Measurements from ENCODE around the gene FAM3D.

Gene FAM3D

DNA sequence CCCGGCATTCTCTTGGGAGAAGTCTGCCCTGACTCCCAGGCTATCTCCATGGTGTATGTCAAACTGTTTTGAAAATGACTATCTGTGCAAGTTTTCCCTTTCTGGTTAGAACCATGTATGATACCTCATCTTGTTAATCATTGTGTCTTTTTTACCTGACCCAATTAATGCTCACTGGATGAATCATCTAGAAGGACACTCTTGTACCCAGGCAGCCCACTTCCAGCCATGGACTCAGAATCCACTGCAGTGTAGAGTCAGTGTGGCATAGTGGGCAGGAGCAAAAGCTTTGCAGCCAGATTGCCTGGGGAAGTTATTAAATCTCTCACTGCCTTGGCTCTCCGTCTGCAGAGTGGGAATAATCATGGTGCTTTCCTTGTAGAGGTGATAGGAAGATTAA is 1.2 kb downstream of the FAM3D start:
- H3K27me3 ChIP-seq (ENCODE audit: control insufficient read depth, insufficient read depth, low read length) = no peaks in the 10 kb centered on the region
- no peak overlapping the region for H3K27ac ChIP-seq (ENCODE audit: low read length)
- H3K4me1 ChIP-seq (ENCODE audit: control insufficient read depth, low read depth, low read length) = no peaks in the 10 kb centered on the region
- H3K36me3 ChIP-seq (ENCODE audit: control insufficient read depth, low read depth, low read length) = no peaks in the 10 kb centered on the region
- no peak overlapping the region for H3K9ac ChIP-seq (ENCODE audit: low read length)
- H3K9me3 ChIP-seq (ENCODE audit: control insufficient read depth, low read depth, low read length) = no peaks in the 10 kb centered on the region
- H3K4me3 ChIP-seq (ENCODE audit: low read length) = no peak overlapping the region

DNA sequence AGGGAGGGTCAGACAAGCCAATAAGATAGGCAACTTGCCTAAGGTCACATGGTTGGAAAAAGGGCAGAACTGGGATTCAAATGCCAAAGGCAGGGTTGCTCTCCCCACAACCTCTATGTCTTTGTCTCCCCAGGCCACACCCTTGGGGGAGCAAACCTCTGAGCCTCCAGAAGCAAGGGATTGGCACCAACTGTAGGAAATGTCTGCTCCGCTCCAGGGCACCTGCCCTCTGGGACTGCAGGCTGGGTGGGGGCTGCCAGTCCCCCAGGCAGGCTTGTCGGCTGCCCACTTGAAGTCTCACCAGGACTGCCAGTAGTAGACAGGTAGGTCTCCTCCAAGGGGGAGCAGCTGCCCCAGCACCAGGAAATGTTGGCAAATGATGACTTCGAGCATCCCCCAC is 2.0 kb downstream of the FAM3D start:
- Histone ChIP-seq H3K9me3 (ENCODE audit: control insufficient read depth, low read depth, low read length) (no peaks in the 10 kb centered on the region), H3K9ac (ENCODE audit: low read length) (no peak overlapping the region), H3K27me3 (ENCODE audit: control insufficient read depth, insufficient read depth, low read length) (no peaks in the 10 kb centered on the region), H3K27ac (ENCODE audit: low read length) (no peak overlapping the region), H3K4me3 (ENCODE audit: low read length) (no peak overlapping the region), H3K4me1 (ENCODE audit: control insufficient read depth, low read depth, low read length) (no peaks in the 10 kb centered on the region), H3K36me3 (ENCODE audit: control insufficient read depth, low read depth, low read length) (no peaks in the 10 kb centered on the region)

- no peak overlapping the region for H3K4me3 ChIP-seq (ENCODE audit: low read length)
- no peak overlapping the region for H3K27ac ChIP-seq (ENCODE audit: low read length)
- no peaks in the 10 kb centered on the region for H3K4me1 ChIP-seq (ENCODE audit: control insufficient read depth, low read depth, low read length)
- H3K36me3 ChIP-seq (ENCODE audit: control insufficient read depth, low read depth, low read length) = no peaks in the 10 kb centered on the region
- H3K9ac ChIP-seq (ENCODE audit: low read length) = no peak overlapping the region
- H3K9me3 ChIP-seq (ENCODE audit: control insufficient read depth, low read depth, low read length) = no peaks in the 10 kb centered on the region
- H3K27me3 ChIP-seq (ENCODE audit: control insufficient read depth, insufficient read depth, low read length) = no peaks in the 10 kb centered on the region
Measured at GRCh38 chr3:58661836-58662420, 4.6 kb downstream of the FAM3D start.

DNA sequence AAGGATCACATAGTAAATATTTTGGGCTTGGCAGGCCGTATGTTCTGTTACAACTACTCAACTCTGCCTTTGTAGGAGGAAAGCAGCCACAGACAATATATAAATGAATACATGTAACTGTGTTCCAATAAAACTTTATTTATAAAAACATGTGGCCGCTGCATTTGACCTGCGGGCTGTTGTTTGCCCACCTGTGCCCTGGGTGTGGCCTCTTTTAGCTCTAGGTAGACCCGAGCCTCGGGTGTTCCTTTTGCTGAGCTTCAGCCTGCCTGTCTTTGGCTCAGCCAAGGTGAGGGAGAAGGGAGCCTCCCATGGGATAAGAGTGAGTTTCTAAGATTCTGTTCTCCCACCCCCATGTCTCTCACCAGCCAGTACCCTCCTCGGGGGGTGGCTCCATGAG is 5.6 kb downstream of the FAM3D start:
- Histone ChIP-seq H3K27me3 (ENCODE audit: control insufficient read depth, insufficient read depth, low read length) (no peaks in the 10 kb centered on the region), H3K4me1 (ENCODE audit: control insufficient read depth, low read depth, low read length) (no peaks in the 10 kb centered on the region), H3K4me3 (ENCODE audit: low read length) (no peak overlapping the region), H3K9ac (ENCODE audit: low read length) (no peak overlapping the region), H3K27ac (ENCODE audit: low read length) (no peak overlapping the region), H3K9me3 (ENCODE audit: control insufficient read depth, low read depth, low read length) (no peaks in the 10 kb centered on the region), H3K36me3 (ENCODE audit: control insufficient read depth, low read depth, low read length) (no peaks in the 10 kb centered on the region)

- Histone ChIP-seq H3K27ac (ENCODE audit: low read length) (no peak overlapping the region), H3K36me3 (ENCODE audit: control insufficient read depth, low read depth, low read length) (no peaks in the 10 kb centered on the region), H3K9me3 (ENCODE audit: control insufficient read depth, low read depth, low read length) (no peaks in the 10 kb centered on the region), H3K4me1 (ENCODE audit: control insufficient read depth, low read depth, low read length) (no peaks in the 10 kb centered on the region), H3K4me3 (ENCODE audit: low read length) (no peak overlapping the region), H3K27me3 (ENCODE audit: control insufficient read depth, insufficient read depth, low read length) (no peaks in the 10 kb centered on the region), H3K9ac (ENCODE audit: low read length) (no peak overlapping the region)
Measured at GRCh38 chr3:58659051-58659675, 7.4 kb downstream of the FAM3D start.

DNA sequence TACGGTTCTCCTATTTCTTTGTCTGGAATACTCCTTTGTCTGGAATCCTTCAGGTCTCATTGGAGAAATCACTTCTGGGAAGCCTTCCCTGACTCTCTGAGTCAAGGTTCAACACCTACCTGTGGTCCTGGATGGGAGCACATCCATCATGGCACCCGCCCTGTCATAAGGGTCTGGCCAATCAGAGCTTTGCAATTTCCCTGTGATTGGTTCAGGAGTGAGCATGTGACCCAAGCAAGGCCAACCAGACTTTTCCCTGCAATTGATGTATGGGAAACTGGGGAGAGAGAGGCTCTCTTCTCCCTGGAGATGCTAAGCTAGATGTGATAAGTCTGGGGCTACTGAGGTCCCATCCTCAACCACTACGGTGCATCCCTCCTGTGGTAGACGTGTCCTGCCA is 8.1 kb downstream of the FAM3D start:
- Histone ChIP-seq H3K36me3 (ENCODE audit: control insufficient read depth, low read depth, low read length) (no peaks in the 10 kb centered on the region), H3K27ac (ENCODE audit: low read length) (no peak overlapping the region), H3K4me3 (ENCODE audit: low read length) (no peak overlapping the region), H3K9ac (ENCODE audit: low read length) (no peak overlapping the region), H3K27me3 (ENCODE audit: control insufficient read depth, insufficient read depth, low read length) (no peaks in the 10 kb centered on the region), H3K4me1 (ENCODE audit: control insufficient read depth, low read depth, low read length) (no peaks in the 10 kb centered on the region), H3K9me3 (ENCODE audit: control insufficient read depth, low read depth, low read length) (no peaks in the 10 kb centered on the region)

DNA sequence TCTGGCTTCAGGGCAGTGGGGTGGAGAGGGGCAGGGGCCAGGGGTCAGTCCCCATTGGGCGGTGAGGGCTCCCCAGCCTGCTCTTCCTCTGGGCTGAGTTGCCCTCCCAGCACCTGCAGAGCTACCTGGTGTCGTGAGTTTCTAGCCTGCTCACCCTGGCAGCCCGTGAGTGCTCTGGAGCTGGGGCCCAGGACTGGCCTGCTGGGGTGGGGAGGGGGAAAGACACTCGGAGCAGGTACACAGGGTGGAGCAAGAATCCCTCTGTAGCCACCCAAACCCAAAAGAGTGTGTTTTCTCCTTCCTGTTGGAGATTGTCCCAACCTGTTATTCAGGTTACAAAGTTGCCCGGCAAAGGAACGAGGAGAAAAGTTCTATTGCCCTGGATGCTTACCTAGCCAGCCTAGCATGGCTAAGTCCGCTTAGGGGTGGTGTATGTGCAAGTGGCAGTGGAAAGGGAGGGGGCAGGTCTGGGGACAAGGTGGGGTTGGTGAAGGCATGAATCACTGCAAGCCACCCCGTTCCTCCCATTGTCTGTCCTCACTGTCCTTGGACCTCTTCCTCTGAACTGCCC is 8.9 kb downstream of the FAM3D start:
- H3K4me3 ChIP-seq (ENCODE audit: low read length) = no peak overlapping the region
- H3K27me3 ChIP-seq (ENCODE audit: control insufficient read depth, insufficient read depth, low read length) = no peaks in the 10 kb centered on the region
- no peaks in the 10 kb centered on the region for H3K9me3 ChIP-seq (ENCODE audit: control insufficient read depth, low read depth, low read length)
- no peak overlapping the region for H3K9ac ChIP-seq (ENCODE audit: low read length)
- H3K36me3 ChIP-seq (ENCODE audit: control insufficient read depth, low read depth, low read length) = no peaks in the 10 kb centered on the region
- no peak overlapping the region for H3K27ac ChIP-seq (ENCODE audit: low read length)
- H3K4me1 ChIP-seq (ENCODE audit: control insufficient read depth, low read depth, low read length) = no peaks in the 10 kb centered on the region

DNA sequence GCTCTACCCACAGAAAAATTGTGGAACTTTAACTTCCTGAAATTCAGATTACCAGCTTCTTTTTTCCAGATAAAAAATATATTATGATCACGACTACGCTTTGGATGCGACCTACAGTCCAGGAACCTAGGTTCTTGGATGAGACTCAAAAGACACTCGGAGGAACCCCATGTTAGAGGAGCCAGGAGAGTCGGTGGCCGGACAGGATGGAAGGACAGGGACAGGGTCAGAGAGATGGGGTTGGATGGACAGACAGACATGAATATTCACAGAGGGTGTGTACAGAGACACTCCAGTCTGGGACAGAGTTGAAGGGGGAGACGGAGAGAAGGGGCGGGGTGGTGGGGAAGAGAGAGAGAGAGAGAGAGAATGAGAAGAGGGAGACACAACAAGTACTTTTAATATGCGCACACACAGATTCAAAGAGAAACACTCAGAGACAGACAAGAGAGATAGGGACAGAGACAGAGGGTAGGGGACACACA is 9.5 kb downstream of the FAM3D start:
- no peak overlapping the region for H3K9ac ChIP-seq (ENCODE audit: low read length)
- H3K27ac ChIP-seq (ENCODE audit: low read length) = no peak overlapping the region
- H3K27me3 ChIP-seq (ENCODE audit: control insufficient read depth, insufficient read depth, low read length) = no peaks in the 10 kb centered on the region
- H3K9me3 ChIP-seq (ENCODE audit: control insufficient read depth, low read depth, low read length) = no peaks in the 10 kb centered on the region
- H3K4me1 ChIP-seq (ENCODE audit: control insufficient read depth, low read depth, low read length) = no peaks in the 10 kb centered on the region
- no peaks in the 10 kb centered on the region for H3K36me3 ChIP-seq (ENCODE audit: control insufficient read depth, low read depth, low read length)
- no peak overlapping the region for H3K4me3 ChIP-seq (ENCODE audit: low read length)

- Histone ChIP-seq H3K27me3 (ENCODE audit: control insufficient read depth, insufficient read depth, low read length) (no peaks in the 10 kb centered on the region), H3K36me3 (ENCODE audit: control insufficient read depth, low read depth, low read length) (no peaks in the 10 kb centered on the region), H3K27ac (ENCODE audit: low read length) (no peak overlapping the region), H3K9ac (ENCODE audit: low read length) (no peak overlapping the region), H3K4me3 (ENCODE audit: low read length) (no peak overlapping the region), H3K4me1 (ENCODE audit: control insufficient read depth, low read depth, low read length) (no peaks in the 10 kb centered on the region), H3K9me3 (ENCODE audit: control insufficient read depth, low read depth, low read length) (no peaks in the 10 kb centered on the region)
Measured at GRCh38 chr3:58656631-58657030, 9.9 kb downstream of the FAM3D start.

DNA sequence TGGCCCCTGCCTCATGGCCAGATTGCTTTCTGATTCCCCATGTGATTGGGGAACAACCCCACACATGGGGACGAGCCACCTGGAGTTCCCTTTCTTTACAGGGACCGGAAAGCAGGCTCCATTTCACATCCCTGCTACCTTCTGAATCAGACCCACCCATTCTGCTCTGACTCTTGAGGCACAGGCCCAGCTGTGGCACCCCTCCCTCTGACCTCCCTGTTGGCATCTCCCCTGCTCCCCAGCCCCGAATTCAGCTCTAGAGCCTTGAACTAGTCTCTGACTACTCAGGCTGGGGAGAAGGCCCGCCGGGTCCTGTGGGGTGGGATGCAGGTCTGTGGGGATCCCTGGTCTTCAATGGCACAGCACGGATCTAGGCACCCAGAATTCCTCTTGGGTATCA is 12.1 kb downstream of the FAM3D start:
- H3K9ac ChIP-seq (ENCODE audit: low read length) = no peak overlapping the region
- no peak overlapping the region for H3K4me3 ChIP-seq (ENCODE audit: low read length)
- H3K27ac ChIP-seq (ENCODE audit: low read length) = no peak overlapping the region
- H3K27me3 ChIP-seq (ENCODE audit: control insufficient read depth, insufficient read depth, low read length) = no peaks in the 10 kb centered on the region
- H3K9me3 ChIP-seq (ENCODE audit: control insufficient read depth, low read depth, low read length) = no peaks in the 10 kb centered on the region
- no peaks in the 10 kb centered on the region for H3K4me1 ChIP-seq (ENCODE audit: control insufficient read depth, low read depth, low read length)
- H3K36me3 ChIP-seq (ENCODE audit: control insufficient read depth, low read depth, low read length) = no peaks in the 10 kb centered on the region

DNA sequence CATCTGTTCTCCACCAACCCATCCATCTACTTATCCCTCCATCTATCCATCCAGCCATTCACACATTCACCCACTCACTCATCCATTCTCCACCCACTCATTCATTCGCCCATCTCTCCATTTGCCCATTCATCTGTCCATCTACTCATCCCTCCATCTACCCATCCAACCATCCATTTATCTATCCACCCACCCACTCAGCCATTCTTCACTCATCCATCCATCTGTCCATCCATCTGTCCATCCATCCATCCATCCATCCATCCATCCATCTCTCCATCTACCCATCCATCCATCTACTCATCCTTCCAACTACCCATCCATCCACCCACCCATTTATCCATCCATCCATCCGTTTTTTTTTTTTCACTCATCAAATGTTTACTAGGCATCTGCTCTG is 13.9 kb downstream of the FAM3D start:
- H3K9ac ChIP-seq (ENCODE audit: low read length) = no peak overlapping the region
- H3K9me3 ChIP-seq (ENCODE audit: control insufficient read depth, low read depth, low read length) = no peaks in the 10 kb centered on the region
- H3K4me1 ChIP-seq (ENCODE audit: control insufficient read depth, low read depth, low read length) = no peaks in the 10 kb centered on the region
- H3K27me3 ChIP-seq (ENCODE audit: control insufficient read depth, insufficient read depth, low read length) = no peaks in the 10 kb centered on the region
- H3K4me3 ChIP-seq (ENCODE audit: low read length) = no peak overlapping the region
- H3K27ac ChIP-seq (ENCODE audit: low read length) = no peak overlapping the region
- no peaks in the 10 kb centered on the region for H3K36me3 ChIP-seq (ENCODE audit: control insufficient read depth, low read depth, low read length)

DNA sequence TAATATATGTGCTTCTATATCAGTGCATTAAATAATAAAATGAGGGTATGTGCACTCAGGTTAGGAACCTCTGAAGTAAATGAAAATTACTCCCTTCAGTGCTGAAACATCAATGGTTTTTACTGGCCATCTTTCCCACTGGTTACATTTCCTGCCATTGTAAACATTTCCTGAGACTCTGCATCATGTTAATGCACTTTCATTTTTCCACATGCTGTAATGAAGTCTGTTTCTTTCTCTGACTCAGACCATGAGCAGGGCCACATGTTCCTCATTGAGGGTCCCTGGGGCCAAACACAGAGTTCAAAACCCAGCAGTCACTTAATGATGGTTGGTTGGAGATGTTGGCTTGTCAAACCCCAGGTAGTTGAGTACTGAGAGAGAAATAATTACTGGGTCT is 15.3 kb downstream of the FAM3D start:
- Histone ChIP-seq H3K27ac (ENCODE audit: low read length) (no peak overlapping the region), H3K9ac (ENCODE audit: low read length) (no peak overlapping the region), H3K4me1 (ENCODE audit: control insufficient read depth, low read depth, low read length) (no peaks in the 10 kb centered on the region), H3K36me3 (ENCODE audit: control insufficient read depth, low read depth, low read length) (no peaks in the 10 kb centered on the region), H3K9me3 (ENCODE audit: control insufficient read depth, low read depth, low read length) (no peaks in the 10 kb centered on the region), H3K27me3 (ENCODE audit: control insufficient read depth, insufficient read depth, low read length) (no peaks in the 10 kb centered on the region), H3K4me3 (ENCODE audit: low read length) (no peak overlapping the region)

All from iPS-18a (cell line).